MCF 10A (cell line): ENCODE measurements around the gene RTN4R. TPM values are rescaled to one million over a fixed set of nuclear protein-coding genes. Genes with fewer than 3 reads are reported as not detected.

ENCODE experiments used
- BruUV-seq: library from RNA; stranded (reverse); fragments of 400-500 nt; replicated peaks from 2 replicates; lab custom pipeline; 2021; lab: Mats Ljungman, UMichigan
- CTCF ChIA-PET: fragments of 300-600 bp; sonication (Branson Sonifier 250); formaldehyde crosslinking; extraction: SDS; loops from one replicate; lab custom pipeline; 2021; ENCODE audit warnings: antibody characterized with exemption, inconsistent platforms; lab: Yijun Ruan, JAX
- POLR2A ChIA-PET: fragments of 300-600, 350-650 bp; sonication (Branson Sonifier 250); formaldehyde crosslinking; extraction: SDS; loops from one replicate; lab custom pipeline; 2020; ENCODE audit warnings: antibody characterized with exemption, inconsistent platforms; lab: Yijun Ruan, JAX
- DNase-seq: peaks from one replicate; pipeline ENCODE4 v3.0.0-alpha.2; 2018; ENCODE audit not compliant: unreplicated experiment
- H3K27ac Mint-ChIP-seq: one replicate; pipeline ENCODE4 v1.8.0; 2022; ENCODE audit warnings: mild to moderate bottlenecking, low read depth, mixed read lengths; ENCODE audit not compliant: unreplicated experiment
- H3K27me3 Mint-ChIP-seq: one replicate; pipeline ENCODE4 v1.8.0; 2022; ENCODE audit warnings: mixed read lengths; ENCODE audit not compliant: insufficient read depth, unreplicated experiment
- H3K36me3 Mint-ChIP-seq: one replicate; pipeline ENCODE4 v1.8.0; 2022; ENCODE audit warnings: mild to moderate bottlenecking, moderate library complexity, mixed read lengths; ENCODE audit not compliant: insufficient read depth, unreplicated experiment
- H3K4me1 Mint-ChIP-seq: one replicate; pipeline ENCODE4 v1.8.0; 2022; ENCODE audit warnings: mixed read lengths; ENCODE audit not compliant: insufficient read depth, unreplicated experiment
- H3K4me3 Mint-ChIP-seq: one replicate; pipeline ENCODE4 v1.8.0; 2022; ENCODE audit warnings: mild to moderate bottlenecking, moderate library complexity, mixed read lengths; ENCODE audit not compliant: unreplicated experiment
- H3K9me3 Mint-ChIP-seq: one replicate; pipeline ENCODE4 v1.8.0; 2022; ENCODE audit warnings: mixed read lengths; ENCODE audit not compliant: unreplicated experiment
- CTCF ChIP-seq: fragments of 200-600 bp; IDR thresholded peaks from one replicate; pipeline ENCODE4 v1.8.0; 2022; ENCODE audit warnings: antibody characterized with exemption, mild to moderate bottlenecking; ENCODE audit not compliant: unreplicated experiment
- intact Hi-C: fragments of 100-400 bp; cut with micrococcal nuclease; formaldehyde crosslinking; loops from 2 replicates; pipeline ENCODE4 v1.14.1; 2022
- total RNA-seq: library from RNA; stranded (reverse); gene quantifications from 2 replicates; pipeline ENCODE4 v1.2.3, GENCODE V29; 2022

Gene RTN4R
- total RNA-seq, 1 experiment from 2014 or later: 2.7 TPM

GRCh38 chr22:20221421-20222340, 46.4 kb downstream of the RTN4R start:
- Mint-ChIP-seq H3K27ac (no peak overlapping the region), H3K27me3 (no peaks in the 10 kb centered on the region), H3K9me3 (peaks cover 6% of the 10 kb centered on the region), H3K4me3 (no peak overlapping the region), H3K36me3 (no peaks in the 10 kb centered on the region), H3K4me1 (no peaks in the 10 kb centered on the region)
- CTCF ChIA-PET: no interaction called here
- no peak for TF ChIP-seq CTCF
- POLR2A ChIA-PET: no interaction called here
- no TSS peak for BruUV-seq
- intact Hi-C loops: no loop called here
- no peak for DNase-seq

GRCh38 chr22:20220629-20221026, 47.5 kb downstream of the RTN4R start:
- no TSS peak for BruUV-seq
- Mint-ChIP-seq H3K27ac (no peak overlapping the region), H3K9me3 (peaks cover 6% of the 10 kb centered on the region), H3K4me3 (no peak overlapping the region), H3K4me1 (no peaks in the 10 kb centered on the region), H3K27me3 (no peaks in the 10 kb centered on the region), H3K36me3 (no peaks in the 10 kb centered on the region)
- TF ChIP-seq CTCF: no peak
- ChIA-PET CTCF (interaction anchor here (0.6 kb wide), 1 partner anchor 1630 kb away, joined by 3 read pairs; no protein-coding TSS in a partner anchor), POLR2A (interaction anchor here (1.2 kb wide), 1 partner anchor 99 kb away, joined by 3 read pairs; the partner anchor contains the start of gene DGCR6L)
- intact Hi-C loops: no loop called here
- DNase-seq: no peak

DNA sequence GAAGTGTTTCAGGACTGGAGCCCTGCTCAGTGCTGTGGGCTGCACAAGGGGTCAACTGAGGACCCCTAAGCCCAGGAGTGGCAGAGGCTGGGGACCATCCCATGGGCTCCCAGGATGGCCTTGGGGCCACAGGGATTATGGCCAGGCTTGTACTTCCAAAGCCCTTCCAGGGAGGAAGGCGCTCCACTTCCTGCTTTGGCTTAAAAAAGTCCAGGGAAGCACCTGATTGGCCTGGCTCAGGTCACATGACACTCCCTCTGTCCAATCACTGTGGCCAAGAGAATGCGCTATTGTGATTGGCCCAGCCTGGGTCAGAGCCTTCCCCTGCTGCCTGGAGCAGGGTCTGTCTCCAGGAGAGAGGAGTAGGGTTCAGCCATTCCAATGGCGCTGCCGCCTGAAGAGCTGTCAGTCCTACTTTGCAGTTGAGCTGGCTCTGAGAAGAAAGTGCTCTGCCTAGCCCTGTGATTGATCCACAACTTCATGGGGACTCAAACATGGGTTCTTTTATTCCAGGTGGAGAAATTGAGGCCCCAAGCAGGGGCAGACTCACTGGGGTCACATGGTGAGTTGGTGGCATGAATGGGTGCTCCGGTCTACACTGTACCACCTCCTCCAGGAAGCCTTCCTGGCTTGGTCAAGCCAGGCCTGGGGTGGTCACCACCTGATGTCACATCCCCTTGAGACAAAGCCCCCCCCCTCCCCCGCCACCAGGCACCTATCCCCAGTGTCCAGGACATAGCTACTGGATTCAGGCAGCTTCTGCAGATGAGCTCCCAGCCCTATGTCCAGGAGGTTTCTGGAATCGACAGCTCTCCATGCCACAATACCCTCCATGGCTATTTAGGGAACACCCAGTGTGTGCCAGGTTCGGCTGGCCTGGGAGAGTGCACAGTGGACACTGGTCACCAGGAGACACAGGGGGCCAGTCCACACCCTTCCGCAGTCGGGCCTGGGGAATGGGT, 48.2 kb downstream of the RTN4R start:
- BruUV-seq: no TSS peak
- ChIA-PET POLR2A (interaction anchor here (1.2 kb wide), 1 partner anchor 100 kb away, joined by 3 read pairs; the partner anchor contains the start of gene DGCR6L), CTCF (interaction anchor here (0.6 kb wide), 1 partner anchor 1631 kb away, joined by 3 read pairs; no protein-coding TSS in a partner anchor)
- Mint-ChIP-seq H3K9me3 (peaks cover 1% of the 10 kb centered on the region), H3K4me3 (no peak overlapping the region), H3K4me1 (no peaks in the 10 kb centered on the region), H3K27ac (no peak overlapping the region), H3K36me3 (no peaks in the 10 kb centered on the region), H3K27me3 (no peaks in the 10 kb centered on the region)
- intact Hi-C loops: no loop called here
- TF ChIP-seq CTCF: no peak
- DNase-seq: no peak

- intact Hi-C loops: no loop called here
- ChIA-PET POLR2A (no interaction called here), CTCF (interaction anchor here (0.7 kb wide), 1 partner anchor 343 kb away, joined by 3 read pairs; no protein-coding TSS in a partner anchor)
- H3K36me3 Mint-ChIP-seq: no peaks in the 10 kb centered on the region
- DNase-seq: no peak
- BruUV-seq: no TSS peak
- H3K9me3 Mint-ChIP-seq: no peaks in the 10 kb centered on the region
- no peak for TF ChIP-seq CTCF
- H3K27me3 Mint-ChIP-seq: no peaks in the 10 kb centered on the region
- H3K4me1 Mint-ChIP-seq: no peaks in the 10 kb centered on the region
- H3K27ac Mint-ChIP-seq: no peak overlapping the region
- H3K4me3 Mint-ChIP-seq: no peak overlapping the region
These were observed 49.1 kb downstream of the RTN4R start for GRCh38 chr22:20218987-20219386.
